Femur (tissue), 1 donor: ENCODE data around the gene MYO7A.
A peak's percentile ranks its signal among the peaks of the same experiment; 100 is the strongest.

Experiments
- DNase-seq: peaks from one replicate; pipeline ENCODE4 v3.0.0-alpha.2; 2017

The MYO7A gene

GRCh38 chr11:77127920-77128691, at the start of gene MYO7A:
Gene MYO7A (plus strand): TSS chr11:77128246. CDS start chr11:77130635, 2,389 bp downstream.
- peak; percentile 76 for DNase-seq

GRCh38 chr11:77079666-77080065, 48.4 kb upstream of the MYO7A start:
- DNase-seq, result no peak

- peak; percentile 6 for DNase-seq
Observed at GRCh38 chr11:77080643-77081210, 47.3 kb upstream of the MYO7A start.

DNA sequence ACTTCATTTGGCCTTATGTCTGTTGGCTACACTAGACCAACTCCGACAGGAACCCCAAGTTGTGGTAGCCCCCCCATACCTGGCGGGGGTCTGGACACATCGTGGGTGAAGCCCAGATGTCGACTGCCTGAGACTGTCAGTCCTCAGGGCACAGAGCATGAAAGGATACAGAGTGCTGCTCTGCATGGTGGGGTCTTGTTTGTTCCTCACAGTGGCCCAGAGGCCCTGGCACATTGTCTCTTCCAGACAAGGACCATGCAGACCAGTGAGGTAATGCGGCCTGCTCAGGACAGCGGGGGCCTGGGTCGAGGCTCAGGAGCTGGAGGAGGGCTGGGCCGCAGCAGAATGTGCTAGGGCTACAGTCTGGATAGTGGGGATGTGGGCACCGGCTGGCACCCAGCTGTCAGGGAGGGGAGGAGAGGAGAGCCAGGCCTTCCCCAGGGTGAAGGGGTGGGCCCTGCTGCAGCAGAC, 46.6 kb upstream of the MYO7A start:
- peak; percentile 6 for DNase-seq

DNA sequence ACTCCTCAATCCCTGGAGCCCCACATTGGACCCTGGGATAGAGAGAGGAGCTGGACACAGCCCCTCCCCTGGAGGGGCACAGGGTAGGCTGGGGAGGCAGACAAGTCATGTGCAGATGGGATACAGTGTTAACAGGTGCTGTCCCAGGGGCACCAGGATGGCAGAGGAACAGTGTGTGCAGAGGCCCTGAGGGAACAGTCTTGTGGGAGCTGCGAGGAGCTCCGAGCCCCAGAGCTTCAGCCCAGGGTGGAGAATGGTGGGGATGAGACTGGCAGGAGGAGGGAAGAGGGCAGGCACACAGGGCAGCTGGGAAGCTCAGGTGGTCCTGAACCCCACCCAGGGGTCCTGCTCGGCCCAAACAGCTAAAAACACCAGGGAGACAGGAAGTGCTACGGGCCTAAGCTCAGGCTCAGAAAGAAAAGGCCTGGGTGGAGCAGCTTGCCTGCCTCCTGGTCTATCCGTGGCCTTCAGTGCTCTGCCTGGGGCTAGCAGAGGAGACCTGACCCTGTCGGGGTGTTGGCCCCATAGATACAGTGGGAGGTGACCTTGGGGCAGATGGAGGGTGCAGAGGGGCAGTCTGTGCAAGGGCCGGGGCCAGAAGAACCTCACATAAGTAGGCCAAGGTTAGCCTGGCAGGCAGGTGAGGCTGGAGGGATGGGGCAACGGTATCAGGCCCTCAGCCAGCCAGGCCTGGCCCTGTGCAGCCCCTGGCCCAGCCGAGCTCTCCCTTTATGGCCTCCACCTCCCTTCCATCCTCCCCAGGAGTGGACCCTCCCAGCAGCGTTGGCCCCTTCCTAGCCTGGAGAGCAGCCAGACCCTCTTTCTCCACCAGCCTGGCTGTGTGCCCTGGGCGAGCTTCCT, 45.8 kb upstream of the MYO7A start:
- peak; percentile 10 for DNase-seq

- DNase-seq, result peak; percentile 63
Observed at GRCh38 chr11:77082838-77083565, 45.0 kb upstream of the MYO7A start.

DNA sequence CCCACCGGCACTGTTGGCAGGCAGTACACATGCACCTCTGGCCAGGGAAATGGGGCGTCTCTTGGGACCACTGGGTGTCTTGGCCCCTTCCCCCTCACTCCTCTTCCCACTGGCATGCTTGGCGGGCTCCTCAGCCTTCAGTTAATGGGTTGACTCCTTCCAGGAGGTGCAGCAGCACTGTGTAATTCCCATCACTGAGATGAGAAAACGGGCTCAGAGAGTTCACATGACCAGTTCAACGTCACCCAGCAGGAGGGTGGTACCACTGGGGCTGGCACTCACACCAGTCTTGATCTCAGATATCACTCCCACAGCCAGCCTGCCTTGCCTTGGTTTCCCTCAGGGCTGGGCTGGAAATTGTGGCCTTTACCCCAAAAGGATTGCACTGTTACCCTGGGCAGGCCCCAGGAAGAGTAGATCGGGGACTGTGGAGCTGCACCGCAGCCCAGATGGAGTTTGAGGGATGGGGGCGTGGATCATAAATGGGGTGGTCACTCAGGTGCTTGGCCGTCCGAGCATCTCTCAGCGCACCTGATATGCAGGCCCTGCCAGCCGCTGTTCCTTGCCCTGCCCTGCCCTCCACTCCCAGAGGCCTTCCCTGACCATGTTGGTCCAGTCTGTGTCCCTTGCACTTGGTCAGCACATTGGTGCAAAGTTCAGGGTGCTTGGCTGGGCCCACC, 44.3 kb upstream of the MYO7A start:
- peak; percentile 10 for DNase-seq

DNA sequence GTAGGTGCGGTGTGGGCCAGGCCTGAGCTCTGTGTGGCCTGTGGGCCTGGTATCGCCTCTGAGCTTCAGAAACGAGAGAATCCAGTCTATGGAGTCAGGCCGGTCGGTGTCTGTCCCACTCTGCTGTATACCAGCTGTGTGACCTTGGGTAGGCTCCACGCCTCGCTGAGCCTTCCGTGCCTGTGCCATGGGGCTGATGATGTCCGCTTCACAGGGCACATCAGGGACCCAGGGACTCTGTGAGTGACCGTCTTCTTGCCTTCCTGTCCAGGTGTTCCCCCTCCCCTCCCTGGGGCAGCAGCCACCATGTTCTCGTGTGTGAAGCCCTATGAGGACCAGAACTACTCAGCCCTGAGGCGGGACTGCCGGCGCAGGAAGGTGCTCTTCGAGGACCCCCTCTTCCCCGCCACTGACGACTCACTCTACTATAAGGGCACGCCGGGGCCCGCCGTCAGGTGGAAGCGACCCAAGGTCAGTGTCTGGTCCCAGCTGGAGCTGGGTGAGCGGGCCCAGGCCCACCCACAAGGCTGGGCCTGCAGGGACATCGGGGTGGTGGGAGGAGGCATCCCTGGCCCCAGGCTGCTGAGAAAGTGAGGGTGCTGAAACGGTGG, 43.4 kb upstream of the MYO7A start:
- peak; percentile 10 for DNase-seq

GRCh38 chr11:77085652-77086051, 42.4 kb upstream of the MYO7A start:
- peak; percentile 10 for DNase-seq

- no peak for DNase-seq
Observed at GRCh38 chr11:77086521-77087472, 41.2 kb upstream of the MYO7A start.

- no peak for DNase-seq
Observed at GRCh38 chr11:77087723-77088225, 40.3 kb upstream of the MYO7A start.

GRCh38 chr11:77088236-77089003, 39.6 kb upstream of the MYO7A start:
- DNase-seq, result no peak

- DNase-seq, result no peak
Observed at GRCh38 chr11:77089004-77089545, 39.0 kb upstream of the MYO7A start.

- DNase-seq, result no peak
Observed at GRCh38 chr11:77090046-77090372, 38.0 kb upstream of the MYO7A start.

GRCh38 chr11:77090373-77091111, 37.5 kb upstream of the MYO7A start:
- DNase-seq, result no peak

GRCh38 chr11:77091146-77091940, 36.7 kb upstream of the MYO7A start:
- DNase-seq, result peak; percentile 81

- no peak for DNase-seq
Observed at GRCh38 chr11:77092382-77092781, 35.7 kb upstream of the MYO7A start.
